Bronchial epithelial cell (primary cell): ENCODE measurements around the gene AHNAK2. TPM values are rescaled to one million over a fixed set of nuclear protein-coding genes. Genes with fewer than 3 reads are reported as not detected.
"Not testable (repeated sequence)": the region's sequence is repeated elsewhere in the genome, so short reads cannot be mapped to it uniquely, and the experiment has no call there.

Experiments used
- DNase-seq: peaks from one replicate; pipeline ENCODE4 v3.0.0-alpha.2; 2010; ENCODE audit warnings: low read depth
- FAIRE-seq: peaks from 2 replicates; lab custom pipeline; 2011; peaks lifted over from hg19 to GRCh38; lab: Jason Lieb, UNC
- H3K27me3 ChIP-seq: 2 replicates; pipeline ENCODE4 v1.5.1; 2011; ENCODE audit warnings: low read length; ENCODE audit not compliant: control insufficient read depth, insufficient read depth
- H3K36me3 ChIP-seq: 2 replicates; pipeline ENCODE4 v1.5.1; 2011; ENCODE audit warnings: low read length; ENCODE audit not compliant: control insufficient read depth, insufficient read depth
- H3K4me3 ChIP-seq: 2 replicates; pipeline ENCODE4 v1.5.1; 2011; ENCODE audit warnings: mild to moderate bottlenecking, low read depth, low read length, control low read depth
- total RNA-seq: library from RNA; depleted of rRNA; stranded (reverse); fragments of >200 nt; gene quantifications from 2 replicates; pipeline ENCODE4 v1.2.1, GENCODE V29; 2014
- TF ChIP-seq, protein P1 (sequence below): IDR thresholded peaks from 2 replicates; pipeline ENCODE4 v1.5.1; 2011; ENCODE audit warnings: mild to moderate bottlenecking, moderate library complexity, low read length, control low read depth, inconsistent platforms; ENCODE audit not compliant: insufficient read depth, severe bottlenecking

The AHNAK2 gene
- total RNA-seq, 1 donor from 2014 or later: 367 TPM

DNA sequence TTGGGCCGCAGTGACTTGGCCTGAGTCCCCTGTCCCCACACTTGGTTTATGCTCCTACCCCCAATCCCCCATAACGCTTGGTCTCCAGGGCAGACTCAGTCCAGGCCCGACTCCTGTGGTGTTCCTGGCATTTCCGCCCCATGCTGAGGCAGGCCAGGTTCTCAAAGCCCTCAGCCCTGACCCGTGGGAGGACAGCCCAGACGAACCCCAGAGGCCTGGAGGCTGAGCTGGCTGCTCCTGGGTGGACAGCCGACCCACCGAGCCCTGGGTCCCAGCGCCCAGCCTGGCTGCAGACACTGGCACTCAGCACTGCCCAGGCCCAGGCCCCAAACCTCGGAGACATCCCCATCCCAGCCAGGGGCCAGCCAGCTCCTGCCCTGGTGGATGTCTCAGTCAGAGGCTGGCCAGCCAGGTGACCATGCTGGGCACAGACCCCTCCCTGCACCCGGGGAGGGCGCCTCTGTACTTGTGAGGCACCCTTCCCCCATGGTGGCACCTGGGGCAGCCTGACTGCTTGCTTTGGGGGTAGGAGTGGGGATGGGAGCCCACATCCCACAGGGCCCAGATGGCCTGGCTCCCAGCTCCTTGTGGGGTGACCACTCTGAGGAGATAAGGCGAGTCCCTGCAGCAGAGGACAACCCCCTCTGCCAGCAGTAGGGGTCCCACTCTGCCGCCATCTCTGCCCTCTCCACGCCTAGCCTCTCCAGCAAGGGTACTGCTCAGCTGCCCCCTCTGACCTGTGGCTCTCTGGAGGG lies 52.1 kb downstream of the AHNAK2 start:
- Histone ChIP-seq H3K27me3 (peaks cover 2% of the 10 kb centered on the region), H3K36me3 (no peaks in the 10 kb centered on the region), H3K4me3 (no peak overlapping the region)
- TF ChIP-seq, protein P1, sequence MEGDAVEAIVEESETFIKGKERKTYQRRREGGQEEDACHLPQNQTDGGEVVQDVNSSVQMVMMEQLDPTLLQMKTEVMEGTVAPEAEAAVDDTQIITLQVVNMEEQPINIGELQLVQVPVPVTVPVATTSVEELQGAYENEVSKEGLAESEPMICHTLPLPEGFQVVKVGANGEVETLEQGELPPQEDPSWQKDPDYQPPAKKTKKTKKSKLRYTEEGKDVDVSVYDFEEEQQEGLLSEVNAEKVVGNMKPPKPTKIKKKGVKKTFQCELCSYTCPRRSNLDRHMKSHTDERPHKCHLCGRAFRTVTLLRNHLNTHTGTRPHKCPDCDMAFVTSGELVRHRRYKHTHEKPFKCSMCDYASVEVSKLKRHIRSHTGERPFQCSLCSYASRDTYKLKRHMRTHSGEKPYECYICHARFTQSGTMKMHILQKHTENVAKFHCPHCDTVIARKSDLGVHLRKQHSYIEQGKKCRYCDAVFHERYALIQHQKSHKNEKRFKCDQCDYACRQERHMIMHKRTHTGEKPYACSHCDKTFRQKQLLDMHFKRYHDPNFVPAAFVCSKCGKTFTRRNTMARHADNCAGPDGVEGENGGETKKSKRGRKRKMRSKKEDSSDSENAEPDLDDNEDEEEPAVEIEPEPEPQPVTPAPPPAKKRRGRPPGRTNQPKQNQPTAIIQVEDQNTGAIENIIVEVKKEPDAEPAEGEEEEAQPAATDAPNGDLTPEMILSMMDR: no peak
- FAIRE-seq (no peak), DNase-seq (no peak)

DNA sequence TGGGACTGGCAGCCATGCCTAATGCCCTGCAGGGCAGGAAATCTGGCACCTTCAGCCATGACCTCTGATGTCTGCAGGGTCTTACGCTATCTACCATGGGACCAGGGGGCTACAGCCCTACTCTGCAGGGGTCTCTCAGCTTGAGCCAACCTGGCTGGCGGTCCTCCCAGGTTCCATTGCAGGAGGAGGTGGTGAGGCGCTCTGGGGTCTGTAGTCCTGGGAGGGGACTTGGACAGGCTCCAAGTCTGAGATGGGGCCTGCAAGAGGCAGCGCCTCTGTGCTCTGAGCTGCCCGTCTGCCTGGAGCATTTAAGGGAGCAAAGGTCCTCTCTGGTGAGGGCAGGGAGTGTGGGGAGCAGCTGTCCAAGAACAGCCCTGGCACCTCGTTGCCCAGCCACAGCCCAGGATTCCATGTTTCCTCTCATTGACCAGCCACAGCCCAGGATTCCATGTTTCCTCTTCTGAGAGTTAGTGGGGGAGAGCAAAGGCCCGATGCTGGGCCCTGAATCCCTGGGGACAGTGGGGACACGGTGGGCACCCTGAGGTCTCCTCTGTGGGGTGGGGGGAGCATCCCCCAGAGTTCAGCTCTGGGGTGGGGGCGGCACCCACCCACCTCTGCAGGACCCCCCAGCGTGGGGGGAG lies 52.8 kb downstream of the AHNAK2 start:
- TF ChIP-seq, protein P1: no peak
- no peak for FAIRE-seq
- Histone ChIP-seq H3K27me3 (peaks cover 2% of the 10 kb centered on the region), H3K36me3 (no peaks in the 10 kb centered on the region), H3K4me3 (no peak overlapping the region)
- DNase-seq: no peak

DNA sequence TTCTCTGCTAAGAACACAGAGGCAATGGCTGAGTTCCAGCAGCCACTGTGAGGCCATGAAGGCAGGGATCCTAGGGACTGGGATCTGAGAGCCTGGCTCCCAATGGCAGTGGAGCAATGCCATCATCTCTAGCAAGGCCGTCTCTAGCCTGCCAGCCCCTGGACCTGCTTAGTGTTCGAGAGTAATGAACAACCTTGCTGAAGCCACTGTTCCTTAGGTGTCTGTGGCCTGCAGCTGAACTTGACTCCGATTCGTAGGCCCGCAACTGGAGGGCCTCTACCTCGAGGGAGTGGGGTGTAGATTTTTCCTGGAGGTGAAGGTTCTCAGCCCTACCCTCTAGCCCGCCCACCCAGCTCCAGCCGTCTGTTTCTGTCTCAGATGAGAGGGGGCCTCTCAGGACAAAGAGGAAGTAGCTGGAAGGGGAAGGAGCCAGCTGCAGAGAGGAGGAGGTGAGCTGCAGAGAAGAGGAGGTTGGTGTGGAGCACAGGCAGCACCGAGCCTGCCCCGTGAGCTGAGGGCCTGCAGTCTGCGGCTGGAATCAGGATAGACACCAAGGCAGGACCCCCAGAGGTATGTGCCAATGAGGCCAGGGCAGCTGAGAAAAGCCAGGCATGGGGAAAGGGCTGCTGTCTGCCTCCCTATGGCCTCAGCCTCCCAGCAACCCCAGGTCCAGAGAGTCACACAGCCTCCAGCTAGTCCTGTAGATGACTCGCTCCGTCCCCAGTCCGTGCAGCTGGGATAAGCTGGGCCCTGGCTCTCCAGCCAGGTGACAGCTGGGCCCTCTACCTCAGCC lies 53.6 kb downstream of the AHNAK2 start, which contains the start of gene PLD4:
TSS of gene PLD4 (plus strand) at position 459 of the 793 bp plus-strand sequence. CDS start 2,262 bp downstream, outside the sequence.
- DNase-seq (no peak), FAIRE-seq (no peak)
- Histone ChIP-seq H3K4me3 (no peak within 1 kb of the TSS), H3K36me3 (no peaks in the 10 kb centered on the region), H3K27me3 (peaks cover under 1% of the 10 kb centered on the region)
- TF ChIP-seq, protein P1: no peak

DNA sequence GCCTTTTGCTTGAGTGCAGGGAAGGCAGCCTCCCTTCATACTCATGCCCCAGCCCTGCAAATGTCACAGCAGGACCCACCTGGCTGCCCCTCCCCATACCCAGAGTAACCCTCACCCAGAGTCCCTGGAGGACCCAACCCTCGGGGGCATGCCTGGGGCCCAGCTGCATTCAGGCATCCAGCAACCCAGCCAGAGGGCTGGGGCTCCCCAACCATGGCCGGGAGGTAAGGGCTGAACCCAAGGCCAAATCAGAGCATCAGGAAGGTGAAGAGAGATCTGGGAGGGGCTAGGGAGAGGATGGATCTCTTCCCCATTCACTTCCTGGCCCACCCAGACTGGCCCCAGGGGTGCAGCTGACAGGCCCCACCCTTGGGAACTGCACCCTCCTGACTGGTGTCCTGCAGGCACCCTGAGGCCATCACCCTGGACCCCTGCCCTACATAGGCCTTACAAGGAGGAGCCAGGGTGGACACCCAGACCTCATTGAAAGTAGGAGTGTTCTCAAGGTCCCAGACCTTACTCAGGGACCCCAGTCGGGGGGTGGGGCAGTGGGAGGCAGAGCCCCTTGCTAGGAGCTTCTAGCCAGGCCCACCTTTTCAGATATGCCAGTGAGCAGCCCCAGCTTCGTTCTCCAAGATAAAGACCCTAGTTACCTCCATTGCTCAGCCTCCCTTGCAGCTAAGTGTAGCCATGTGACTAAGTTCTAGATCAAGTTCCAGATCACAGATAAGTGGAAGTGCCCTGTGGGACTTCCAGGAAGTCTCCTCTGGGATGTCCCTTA lies 54.3 kb downstream of the AHNAK2 start:
- H3K27me3 ChIP-seq: no peaks in the 10 kb centered on the region
- no peaks in the 10 kb centered on the region for H3K36me3 ChIP-seq
- TF ChIP-seq, protein P1: no peak
- no peak overlapping the region for H3K4me3 ChIP-seq
- FAIRE-seq (no peak), DNase-seq (no peak)

DNA sequence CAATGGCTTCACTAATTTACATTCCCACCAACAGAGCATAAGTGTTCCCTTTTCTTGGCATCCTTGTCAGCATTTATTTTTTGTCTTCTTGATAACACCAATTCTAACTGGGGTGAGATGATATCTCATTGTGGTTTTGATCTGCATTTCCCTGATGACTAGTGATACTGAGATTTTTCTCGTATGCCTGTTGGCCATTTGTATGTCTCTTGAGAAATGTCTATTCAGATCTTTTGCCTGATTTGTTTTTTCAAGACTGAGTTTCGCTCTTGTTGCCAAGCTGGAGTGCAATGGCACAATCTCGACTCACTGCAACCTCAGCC lies 58.2 kb downstream of the AHNAK2 start:
- H3K27me3 ChIP-seq: no peaks in the 10 kb centered on the region
- no peak for FAIRE-seq
- TF ChIP-seq, protein P1: no peak

DNA sequence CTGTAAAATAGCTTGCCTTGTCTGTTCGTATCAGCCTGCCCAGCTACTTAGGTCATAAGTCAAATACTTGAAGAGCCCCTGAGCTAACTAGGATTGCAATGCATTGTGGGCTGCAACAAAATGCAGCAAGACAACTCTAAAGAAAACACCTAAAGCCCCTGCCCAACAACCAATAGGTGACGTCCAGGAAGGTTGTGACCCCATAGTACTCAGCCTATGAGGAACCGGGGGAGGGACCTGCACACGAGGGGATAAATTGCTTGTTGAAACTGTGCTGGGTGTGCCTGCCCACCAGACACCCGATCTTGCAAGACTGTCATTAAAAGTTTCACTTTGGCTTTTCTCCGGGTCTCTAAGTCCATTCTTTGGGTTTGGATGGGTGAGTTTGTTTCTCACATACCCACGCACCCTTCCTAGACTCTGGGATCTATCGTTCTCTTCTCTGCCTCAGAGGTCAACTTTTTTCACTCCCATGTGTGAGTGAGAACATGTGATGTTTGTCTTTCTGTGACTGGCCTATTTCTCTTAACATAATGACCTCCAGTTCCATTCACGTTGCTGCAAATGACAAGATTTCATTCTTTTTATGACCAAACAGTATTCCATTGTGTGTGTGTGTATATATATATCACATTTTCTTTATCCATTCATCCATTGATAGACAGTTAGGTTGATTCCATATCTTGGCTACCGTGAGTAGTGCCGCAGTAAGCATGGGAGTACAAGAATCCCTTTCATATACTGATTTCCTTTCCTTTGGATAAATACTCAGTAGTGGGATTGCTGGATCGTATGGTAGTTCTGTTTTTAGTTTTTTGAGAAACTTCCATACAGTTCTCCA lies 58.8 kb downstream of the AHNAK2 start:
- H3K4me3 ChIP-seq, DNase-seq, H3K27me3 ChIP-seq, H3K36me3 ChIP-seq, FAIRE-seq: not testable (repeated sequence)

More for the DNA sequence above, 58.2 kb downstream of the AHNAK2 start:
- H3K36me3 ChIP-seq: no peaks in the 10 kb centered on the region
- DNase-seq: no peak
- no peak overlapping the region for H3K4me3 ChIP-seq
